ENCODE results near the gene PHF23. TPM values are rescaled to one million over a fixed set of nuclear protein-coding genes. Genes with fewer than 3 reads are reported as not detected.
A peak's percentile ranks its signal among the peaks of the same experiment; 100 is the strongest.

PHF23 gene
- total RNA-seq (ENCODE audit: unreplicated experiment) = 80.9 TPM
- long read RNA-seq, transcript PHF23-201 (5 exons, 2,037 nt) = major isoform, 19 of 25 reads
- long read RNA-seq, partial matches to known transcripts = 2 of 25 reads
- long read RNA-seq, other reads (novel, unspliced or antisense) = 3 of 25 reads

GRCh38 chr17:7239091-7240027, at the start of gene PHF23:
PHF23 (minus strand) TSS chr17:7239457; CDS start chr17:7239279, 178 bp downstream.
- H3K9me3 Mint-ChIP-seq (ENCODE audit: unreplicated experiment) = no peaks in the 10 kb centered on the region
- peak within 1 kb of the TSS; percentile 98 for H3K4me3 Mint-ChIP-seq (ENCODE audit: unreplicated experiment)
- TF ChIP-seq, protein P1, sequence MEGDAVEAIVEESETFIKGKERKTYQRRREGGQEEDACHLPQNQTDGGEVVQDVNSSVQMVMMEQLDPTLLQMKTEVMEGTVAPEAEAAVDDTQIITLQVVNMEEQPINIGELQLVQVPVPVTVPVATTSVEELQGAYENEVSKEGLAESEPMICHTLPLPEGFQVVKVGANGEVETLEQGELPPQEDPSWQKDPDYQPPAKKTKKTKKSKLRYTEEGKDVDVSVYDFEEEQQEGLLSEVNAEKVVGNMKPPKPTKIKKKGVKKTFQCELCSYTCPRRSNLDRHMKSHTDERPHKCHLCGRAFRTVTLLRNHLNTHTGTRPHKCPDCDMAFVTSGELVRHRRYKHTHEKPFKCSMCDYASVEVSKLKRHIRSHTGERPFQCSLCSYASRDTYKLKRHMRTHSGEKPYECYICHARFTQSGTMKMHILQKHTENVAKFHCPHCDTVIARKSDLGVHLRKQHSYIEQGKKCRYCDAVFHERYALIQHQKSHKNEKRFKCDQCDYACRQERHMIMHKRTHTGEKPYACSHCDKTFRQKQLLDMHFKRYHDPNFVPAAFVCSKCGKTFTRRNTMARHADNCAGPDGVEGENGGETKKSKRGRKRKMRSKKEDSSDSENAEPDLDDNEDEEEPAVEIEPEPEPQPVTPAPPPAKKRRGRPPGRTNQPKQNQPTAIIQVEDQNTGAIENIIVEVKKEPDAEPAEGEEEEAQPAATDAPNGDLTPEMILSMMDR (IDR thresholded peaks at IDR 0.05; ENCODE audit: unreplicated experiment) = no peak
- peak within 1 kb of the TSS; percentile 98 for H3K27ac Mint-ChIP-seq (ENCODE audit: unreplicated experiment)
- peaks cover 58% of the 10 kb centered on the region for H3K36me3 Mint-ChIP-seq (ENCODE audit: low read depth, unreplicated experiment)
- DNase-seq (ENCODE audit: low spot score) = peak; percentile 97
- peaks cover 44% of the 10 kb centered on the region for H3K4me1 Mint-ChIP-seq (ENCODE audit: unreplicated experiment)
- peaks cover 37% of the 10 kb centered on the region for H3K27me3 Mint-ChIP-seq (ENCODE audit: unreplicated experiment)

DNA sequence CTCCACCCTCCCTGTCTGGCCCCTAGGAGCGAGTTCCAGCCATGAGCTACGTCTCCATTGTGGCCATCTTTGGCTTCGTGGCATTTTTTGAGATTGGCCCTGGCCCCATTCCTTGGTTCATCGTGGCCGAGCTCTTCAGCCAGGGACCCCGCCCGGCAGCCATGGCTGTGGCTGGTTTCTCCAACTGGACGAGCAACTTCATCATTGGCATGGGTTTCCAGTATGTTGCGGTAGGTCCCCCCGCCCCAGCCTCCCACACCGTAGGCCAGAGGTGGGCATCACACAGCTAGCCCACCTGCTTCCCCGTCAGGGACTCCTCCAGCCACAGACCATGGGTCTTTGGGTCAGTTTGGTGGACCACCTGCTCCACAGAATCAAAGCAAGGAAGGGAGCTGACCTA, 46.4 kb upstream of the PHF23 start:
- TF ChIP-seq, protein P1 (IDR thresholded peaks at IDR 0.05; ENCODE audit: unreplicated experiment) = no peak
- H3K9me3 Mint-ChIP-seq (ENCODE audit: unreplicated experiment) = no peaks in the 10 kb centered on the region
- peaks cover 9% of the 10 kb centered on the region for H3K27me3 Mint-ChIP-seq (ENCODE audit: unreplicated experiment)

DNA sequence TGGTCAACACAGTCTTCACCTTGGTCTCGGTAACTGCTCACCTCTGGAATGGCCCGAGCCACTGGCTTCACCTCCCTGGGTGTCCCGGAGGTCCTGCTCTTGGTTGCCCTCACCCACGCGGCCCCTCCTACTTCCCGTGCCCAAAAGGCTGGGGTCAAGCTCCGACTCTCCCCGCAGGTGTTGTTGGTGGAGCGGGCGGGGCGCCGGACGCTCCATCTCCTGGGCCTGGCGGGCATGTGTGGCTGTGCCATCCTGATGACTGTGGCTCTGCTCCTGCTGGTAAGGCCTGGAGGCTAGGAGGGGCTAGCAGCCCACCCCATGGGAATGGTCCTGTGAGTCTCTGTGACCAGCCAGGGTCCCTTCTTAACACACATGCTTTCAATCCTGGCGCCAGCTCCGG, 45.7 kb upstream of the PHF23 start:
- Mint-ChIP-seq H3K27me3 (ENCODE audit: unreplicated experiment) (peaks cover 14% of the 10 kb centered on the region), H3K27ac (ENCODE audit: unreplicated experiment) (no peak overlapping the region), H3K36me3 (ENCODE audit: low read depth, unreplicated experiment) (no peaks in the 10 kb centered on the region), H3K4me3 (ENCODE audit: unreplicated experiment) (no peak overlapping the region), H3K4me1 (ENCODE audit: unreplicated experiment) (peaks cover 11% of the 10 kb centered on the region), H3K9me3 (ENCODE audit: unreplicated experiment) (no peaks in the 10 kb centered on the region)
- TF ChIP-seq, protein P1 (IDR thresholded peaks at IDR 0.05; ENCODE audit: unreplicated experiment) = no peak
- no peak for DNase-seq (ENCODE audit: low spot score)

More for the DNA sequence above, 46.4 kb upstream of the PHF23 start:
- Mint-ChIP-seq H3K36me3 (ENCODE audit: low read depth, unreplicated experiment) (no peaks in the 10 kb centered on the region), H3K27ac (ENCODE audit: unreplicated experiment) (no peak overlapping the region), H3K4me1 (ENCODE audit: unreplicated experiment) (peaks cover 5% of the 10 kb centered on the region), H3K4me3 (ENCODE audit: unreplicated experiment) (no peak overlapping the region)
- no peak for DNase-seq (ENCODE audit: low spot score)

GRCh38 chr17:7283471-7284216, 44.4 kb upstream of the PHF23 start:
- no peaks in the 10 kb centered on the region for H3K36me3 Mint-ChIP-seq (ENCODE audit: low read depth, unreplicated experiment)
- peak overlapping the region; percentile 37 for H3K4me3 Mint-ChIP-seq (ENCODE audit: unreplicated experiment)
- no peak for DNase-seq (ENCODE audit: low spot score)
- H3K9me3 Mint-ChIP-seq (ENCODE audit: unreplicated experiment) = no peaks in the 10 kb centered on the region
- H3K27ac Mint-ChIP-seq (ENCODE audit: unreplicated experiment) = no peak overlapping the region
- peaks cover 15% of the 10 kb centered on the region for H3K4me1 Mint-ChIP-seq (ENCODE audit: unreplicated experiment)
- peaks cover 14% of the 10 kb centered on the region for H3K27me3 Mint-ChIP-seq (ENCODE audit: unreplicated experiment)
- TF ChIP-seq, protein P1 (IDR thresholded peaks at IDR 0.05; ENCODE audit: unreplicated experiment) = no peak

Data from endothelial cell (in vitro differentiated cells).